ENCODE measurements around the gene SLC35D2. TPM values are rescaled to one million over a fixed set of nuclear protein-coding genes. Genes with fewer than 3 reads are reported as not detected.

The SLC35D2 gene
- total RNA-seq, 1 donor = 14.6 TPM

DNA sequence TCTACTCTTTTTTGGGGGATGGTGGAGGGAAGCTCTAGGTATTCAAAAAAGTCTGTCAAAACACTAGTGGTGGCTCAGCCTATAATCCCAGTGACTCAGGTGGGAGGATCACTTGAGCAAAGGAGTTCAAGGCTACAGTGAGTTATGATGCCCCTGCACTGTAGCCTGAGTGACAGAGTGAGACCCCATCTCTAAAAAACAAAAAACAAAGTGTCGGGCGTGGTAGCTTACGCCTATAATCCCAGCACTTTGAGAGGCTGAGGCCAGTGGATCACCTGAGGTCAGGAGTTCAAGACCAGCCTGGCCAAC is 15.8 kb upstream of the SLC35D2 start:
- no peak for DNase-seq (ENCODE audit: low read depth)
- no peak overlapping the region for H3K4me3 ChIP-seq (ENCODE audit: low read depth, low read length)
- TF ChIP-seq, protein P1, sequence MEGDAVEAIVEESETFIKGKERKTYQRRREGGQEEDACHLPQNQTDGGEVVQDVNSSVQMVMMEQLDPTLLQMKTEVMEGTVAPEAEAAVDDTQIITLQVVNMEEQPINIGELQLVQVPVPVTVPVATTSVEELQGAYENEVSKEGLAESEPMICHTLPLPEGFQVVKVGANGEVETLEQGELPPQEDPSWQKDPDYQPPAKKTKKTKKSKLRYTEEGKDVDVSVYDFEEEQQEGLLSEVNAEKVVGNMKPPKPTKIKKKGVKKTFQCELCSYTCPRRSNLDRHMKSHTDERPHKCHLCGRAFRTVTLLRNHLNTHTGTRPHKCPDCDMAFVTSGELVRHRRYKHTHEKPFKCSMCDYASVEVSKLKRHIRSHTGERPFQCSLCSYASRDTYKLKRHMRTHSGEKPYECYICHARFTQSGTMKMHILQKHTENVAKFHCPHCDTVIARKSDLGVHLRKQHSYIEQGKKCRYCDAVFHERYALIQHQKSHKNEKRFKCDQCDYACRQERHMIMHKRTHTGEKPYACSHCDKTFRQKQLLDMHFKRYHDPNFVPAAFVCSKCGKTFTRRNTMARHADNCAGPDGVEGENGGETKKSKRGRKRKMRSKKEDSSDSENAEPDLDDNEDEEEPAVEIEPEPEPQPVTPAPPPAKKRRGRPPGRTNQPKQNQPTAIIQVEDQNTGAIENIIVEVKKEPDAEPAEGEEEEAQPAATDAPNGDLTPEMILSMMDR (IDR thresholded peaks at IDR 0.05; ENCODE audit: insufficient read depth, low read length) = no peak

DNA sequence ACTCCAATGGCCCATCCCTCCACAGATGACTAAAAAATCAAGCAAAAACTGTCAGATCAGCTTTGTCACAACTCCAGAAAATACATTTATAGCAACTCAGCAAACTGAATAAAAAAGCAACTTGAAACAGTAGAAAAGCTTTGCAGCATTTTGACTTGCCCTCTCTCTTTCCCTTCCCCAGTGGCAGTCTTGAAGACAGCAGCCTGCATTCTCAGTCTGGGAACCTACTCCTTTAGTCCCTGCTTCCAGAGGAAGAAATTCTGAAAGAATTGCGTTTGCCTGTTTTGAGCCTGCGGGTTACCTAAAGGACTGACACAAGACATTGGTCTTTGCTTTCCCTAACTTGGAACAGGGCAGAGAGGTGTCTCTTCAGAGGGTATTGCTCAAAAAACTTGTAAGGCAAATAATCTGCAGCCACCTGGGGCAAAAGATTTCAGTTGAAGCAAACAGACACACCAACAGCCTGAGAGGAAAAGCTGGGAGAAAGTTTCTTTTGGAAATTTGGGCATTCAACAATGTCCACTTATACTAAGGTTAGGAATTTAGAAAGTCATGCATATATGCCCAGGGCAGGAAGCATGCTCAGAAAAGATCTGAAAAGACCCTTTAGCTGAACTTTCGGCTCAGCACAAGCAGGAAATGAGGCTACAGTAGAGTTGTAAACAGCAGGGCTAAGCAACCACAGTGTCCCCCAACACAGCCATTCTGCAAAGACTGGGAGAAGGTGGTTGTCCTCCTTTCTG is 15.2 kb upstream of the SLC35D2 start:
- TF ChIP-seq, protein P1 (IDR thresholded peaks at IDR 0.05; ENCODE audit: insufficient read depth, low read length) = no peak
- no peak for DNase-seq (ENCODE audit: low read depth)
- no peak overlapping the region for H3K4me3 ChIP-seq (ENCODE audit: low read depth, low read length)

DNA sequence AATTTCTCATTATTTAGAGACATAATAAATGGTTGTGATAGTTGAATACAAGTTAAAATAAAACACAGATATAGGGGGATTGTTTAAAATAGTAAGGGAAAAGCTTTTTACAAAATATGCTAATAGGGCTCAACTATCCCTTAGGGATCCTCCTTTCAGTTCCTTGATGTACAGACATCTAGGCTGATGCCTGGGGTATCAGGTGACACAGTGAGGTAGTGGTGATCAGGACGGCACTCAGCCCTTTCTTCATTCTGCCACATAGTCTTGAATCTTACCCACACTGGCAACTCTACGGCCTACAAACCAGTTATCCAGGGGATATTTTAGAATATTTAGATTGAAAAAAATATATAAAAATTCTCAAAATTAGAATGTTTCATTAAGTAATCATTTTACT is 12.5 kb upstream of the SLC35D2 start:
- TF ChIP-seq, protein P1 (IDR thresholded peaks at IDR 0.05; ENCODE audit: insufficient read depth, low read length) = no peak
- no peak overlapping the region for H3K4me3 ChIP-seq (ENCODE audit: low read depth, low read length)
- DNase-seq (ENCODE audit: low read depth) = no peak

DNA sequence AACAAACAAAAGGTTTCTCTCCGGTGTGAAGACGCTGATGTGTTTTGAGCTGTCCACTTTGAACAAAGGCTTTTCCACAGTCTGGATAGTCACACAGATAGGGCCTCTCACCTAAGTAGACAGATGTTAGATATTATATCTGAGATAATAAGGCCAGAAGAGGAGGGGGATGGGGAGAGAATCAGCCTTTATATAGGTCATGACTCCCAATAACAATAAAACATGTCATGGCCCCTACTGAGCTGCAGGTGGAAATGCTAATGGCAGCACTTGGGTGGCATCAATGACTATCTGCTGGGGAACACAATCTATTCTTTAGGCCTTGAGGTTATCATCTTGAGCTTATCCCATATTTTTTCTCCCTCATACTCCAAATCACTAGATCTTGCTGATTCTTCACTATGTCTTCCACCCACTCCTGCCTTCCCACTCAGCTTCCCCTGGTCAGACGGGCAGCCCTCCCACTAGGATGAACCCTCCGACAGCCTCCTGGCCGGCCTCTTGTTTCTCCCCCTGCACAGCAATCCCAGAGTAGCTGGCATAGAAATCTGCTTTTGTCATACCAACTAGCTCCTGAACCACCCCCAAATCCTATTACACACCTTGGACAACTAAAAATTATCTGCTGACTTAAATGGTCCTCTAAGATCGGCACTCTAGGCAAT is 11.5 kb upstream of the SLC35D2 start:
- TF ChIP-seq, protein P1 (IDR thresholded peaks at IDR 0.05; ENCODE audit: insufficient read depth, low read length) = no peak
- no peak overlapping the region for H3K4me3 ChIP-seq (ENCODE audit: low read depth, low read length)
- no peak for DNase-seq (ENCODE audit: low read depth)

GRCh38 chr9:96392263-96392662 is 8.8 kb upstream of the SLC35D2 start:
- DNase-seq (ENCODE audit: low read depth) = no peak
- no peak overlapping the region for H3K4me3 ChIP-seq (ENCODE audit: low read depth, low read length)
- TF ChIP-seq, protein P1 (IDR thresholded peaks at IDR 0.05; ENCODE audit: insufficient read depth, low read length) = no peak

GRCh38 chr9:96391021-96391765 is 7.7 kb upstream of the SLC35D2 start:
- H3K4me3 ChIP-seq (ENCODE audit: low read depth, low read length) = no peak overlapping the region
- TF ChIP-seq, protein P1 (IDR thresholded peaks at IDR 0.05; ENCODE audit: insufficient read depth, low read length) = no peak
- no peak for DNase-seq (ENCODE audit: low read depth)

Data from fibroblast of the aortic adventitia (primary cell).